SK-N-SH (cell line): ENCODE data around the gene ARL8A. TPM values are rescaled to one million over a fixed set of nuclear protein-coding genes. Genes with fewer than 3 reads are reported as not detected.

Experiments used
- CTCF ChIA-PET: fragments of 300-600, 350-600 bp; formaldehyde crosslinking; extraction: SDS; loops from one replicate; lab custom pipeline; 2021; lab: Yijun Ruan, JAX
- POLR2A ChIA-PET: fragments of 350-600 bp; sonication (Branson Sonifier 250); formaldehyde crosslinking; extraction: SDS; loops from one replicate; lab custom pipeline; 2020; ENCODE audit warnings: antibody characterized with exemption, inconsistent platforms; lab: Yijun Ruan, JAX
- DNase-seq: peaks from one replicate; pipeline ENCODE4 v3.0.0; 2012
- H2AFZ ChIP-seq: fragments of 200-600 bp; sonication (generic); 2 replicates; pipeline ENCODE4 v1.8.1; 2016; ENCODE audit warnings: antibody characterized with exemption, mild to moderate bottlenecking, low read depth
- H3F3A ChIP-seq: fragments of 200-600 bp; sonication (generic); replicated peaks from 2 replicates; pipeline ENCODE3; 2016; ENCODE audit warnings: antibody characterized with exemption, mild to moderate bottlenecking; ENCODE audit not compliant: insufficient read depth
- H3K27ac ChIP-seq, 2 experiments: fragments of 200-500 bp in 1 of 2; fragments of 200-600 bp in 1 of 2; sonication (Bioruptor generic) in 1 of 2; sonication (generic), shearing (Covaris generic) in 1 of 2; 2 replicates each; pipeline versions ENCODE4 v1.5.1 to v1.6.1; 2014 to 2016; ENCODE audit warnings: low read depth in 2 of 2, inconsistent platforms in 1 of 2, low read length in 1 of 2, mild to moderate bottlenecking in 1 of 2, mixed read lengths in 1 of 2
- H3K27me3 ChIP-seq: fragments of 200-600 bp; sonication (generic), shearing (Covaris generic); 2 replicates; pipeline ENCODE4 v1.6.1; 2016; ENCODE audit warnings: mixed run types; ENCODE audit not compliant: insufficient read depth
- H3K36me3 ChIP-seq, 2 experiments: fragments of 200-500 bp in 1 of 2; fragments of 200-600 bp in 1 of 2; sonication (Bioruptor generic) in 1 of 2; sonication (generic) in 1 of 2; replicated peaks in 1 of 2; 2 replicates each; pipeline versions ENCODE3 to v1.5.1; 2014 to 2016; ENCODE audit warnings: low read length in 1 of 2, mild to moderate bottlenecking in 1 of 2; ENCODE audit not compliant: insufficient read depth in 2 of 2, control insufficient read depth in 1 of 2
- H3K4me1 ChIP-seq, 2 experiments: fragments of 200-500 bp in 1 of 2; fragments of 200-600 bp in 1 of 2; sonication (Bioruptor generic) in 1 of 2; sonication (generic), shearing (Covaris generic) in 1 of 2; 2 replicates each; pipeline versions ENCODE4 v1.5.1 to v1.6.1; 2014 to 2016; ENCODE audit warnings: low read depth in 1 of 2, low read length in 1 of 2, mixed run types in 1 of 2; ENCODE audit not compliant: insufficient read depth in 2 of 2, control insufficient read depth in 1 of 2
- H3K4me2 ChIP-seq: fragments of 200-600 bp; sonication (generic), shearing (Covaris generic); 2 replicates; pipeline ENCODE4 v1.6.1; 2017; ENCODE audit warnings: mixed run types
- H3K4me3 ChIP-seq, 2 experiments: fragments of 200-500 bp in 1 of 2; fragments of 200-600 bp in 1 of 2; sonication (Bioruptor generic) in 1 of 2; sonication (generic), shearing (Covaris generic) in 1 of 2; 2 replicates each; pipeline versions ENCODE4 v1.5.1 to v1.8.1; 2014 to 2016; ENCODE audit warnings: low read depth in 2 of 2, inconsistent platforms in 1 of 2, low read length in 1 of 2, mild to moderate bottlenecking in 1 of 2, mixed read lengths in 1 of 2, moderate library complexity in 1 of 2
- H3K79me2 ChIP-seq: fragments of 200-600 bp; sonication (generic); 2 replicates; pipeline ENCODE4 v1.8.1; 2017; ENCODE audit warnings: mild to moderate bottlenecking; ENCODE audit not compliant: insufficient read depth
- H3K9ac ChIP-seq: fragments of 200-600 bp; sonication (generic); 2 replicates; pipeline ENCODE4 v1.6.1; 2017; ENCODE audit warnings: mixed run types
- H3K9me2 ChIP-seq: fragments of 200-600 bp; sonication (generic); 2 replicates; pipeline ENCODE4 v1.6.1; 2017; ENCODE audit warnings: mixed run types
- H3K9me3 ChIP-seq: fragments of 200-600 bp; sonication (generic); 2 replicates; pipeline ENCODE4 v1.6.1; 2017; ENCODE audit warnings: mixed run types, mild to moderate bottlenecking, moderate library complexity
- H4K20me1 ChIP-seq: fragments of 200-600 bp; sonication (generic); 2 replicates; pipeline ENCODE4 v1.6.1; 2017; ENCODE audit warnings: mild to moderate bottlenecking, mixed run types; ENCODE audit not compliant: insufficient read depth
- CTCF ChIP-seq: fragments of 200-600 bp; sonication (generic); IDR thresholded peaks from 2 replicates; pipeline ENCODE4 v1.6.1; 2017; ENCODE audit warnings: antibody characterized with exemption, mild to moderate bottlenecking, moderate library complexity
- FOXJ3 ChIP-seq: sonication (generic); formaldehyde crosslinking; IDR thresholded peaks from 2 replicates; pipeline ENCODE4 v1.5.1; 2020; ENCODE audit warnings: mild to moderate bottlenecking, missing genetic modification reagents
- GABPA ChIP-seq: IDR thresholded peaks from 2 replicates; pipeline ENCODE4 v1.4.0; 2012; ENCODE audit warnings: low read depth, mild to moderate bottlenecking
- GATA2 ChIP-seq: sonication (generic); formaldehyde crosslinking; IDR thresholded peaks from 2 replicates; pipeline ENCODE4 v1.5.0; 2020; ENCODE audit warnings: mild to moderate bottlenecking, missing genetic modification reagents
- JUND ChIP-seq: IDR thresholded peaks from 2 replicates; pipeline ENCODE4 v1.4.0; 2012
- MAX ChIP-seq: IDR thresholded peaks from 2 replicates; pipeline ENCODE4 v1.4.0; 2012; ENCODE audit warnings: low read depth
- MEF2A ChIP-seq: IDR thresholded peaks from 2 replicates; pipeline ENCODE4 v1.4.0; 2012; ENCODE audit warnings: low read depth, borderline replicate concordance
- MXI1 ChIP-seq: IDR thresholded peaks from 2 replicates; pipeline ENCODE4 v1.6.1; 2012; ENCODE audit warnings: mild to moderate bottlenecking, low read depth, low read length, improper control_type of control experiment
- NFIC ChIP-seq: IDR thresholded peaks from 2 replicates; pipeline ENCODE4 v1.4.0; 2012; ENCODE audit warnings: borderline replicate concordance
- NRF1 ChIP-seq: IDR thresholded peaks from 2 replicates; pipeline ENCODE4 v1.6.1; 2012; ENCODE audit warnings: low read depth, mild to moderate bottlenecking, low read length
- POLR2AphosphoS5 ChIP-seq: IDR thresholded peaks from 2 replicates; pipeline ENCODE4 v1.6.1; 2012; ENCODE audit warnings: low read depth, low read length
- RAD21 ChIP-seq: IDR thresholded peaks from 2 replicates; pipeline ENCODE4 v1.6.1; 2012; ENCODE audit warnings: mild to moderate bottlenecking, low read length
- RXRA ChIP-seq: IDR thresholded peaks from 2 replicates; pipeline ENCODE4 v1.4.0; 2012; ENCODE audit warnings: low read depth, mild to moderate bottlenecking, borderline replicate concordance
- SMC3 ChIP-seq: IDR thresholded peaks from 2 replicates; pipeline ENCODE4 v1.6.1; 2012; ENCODE audit warnings: low read depth, low read length, improper control_type of control experiment
- TAF1 ChIP-seq: IDR thresholded peaks from 2 replicates; pipeline ENCODE4 v1.6.1; 2012; ENCODE audit warnings: low read depth, mild to moderate bottlenecking, low read length, moderate library complexity, borderline replicate concordance
- TCF12 ChIP-seq: IDR thresholded peaks from 2 replicates; pipeline ENCODE4 v1.4.0; 2012
- USF1 ChIP-seq: IDR thresholded peaks from 2 replicates; pipeline ENCODE4 v1.4.0; 2012; ENCODE audit warnings: low read depth, borderline replicate concordance
- WGBS: methylation state at CpG from one replicate; pipeline ENCODE4 v1.1.6; 2017; ENCODE audit warnings: low lambda C conversion rate; 5-methylcytosine and 5-hydroxymethylcytosine counted together
- polyA plus RNA-seq, 3 experiments: library from polyadenylated mRNA; depleted of rRNA; stranded (reverse); fragments of >200 nt; gene quantifications; 2 replicates each; pipeline ENCODE4 v1.2.3, GENCODE V29; 2012

ARL8A gene
- polyA plus RNA-seq, 1 of the 3 experiments (the other 2 are of a cell fraction), result 66.9 TPM

- TF ChIP-seq CTCF (peak; percentile 74), MXI1 (no peak), NRF1 (no peak), JUND (no peak), TAF1 (no peak), GATA2 (no peak), RAD21 (peak; percentile 59), SMC3 (peak; percentile 49)
- CTCF ChIA-PET, result interaction anchor here (0.6 to 8.1 kb wide), 39 partner anchors 10 to 530 kb away, joined by 3 to 187 read pairs (median 5); no protein-coding TSS in a partner anchor
- peaks cover 10% of the 10 kb centered on the region; the same call in 1 of the 2 replicates for H3K27me3 ChIP-seq
These were observed 44.7 kb upstream of the ARL8A start for GRCh38 chr1:202189001-202189790.

GRCh38 chr1:202187697-202188407, 43.3 kb upstream of the ARL8A start:
- no peak overlapping the region for H3K4me2 ChIP-seq
- DNase-seq, result no peak
- POLR2A ChIA-PET, result no interaction called here
- H3K79me2 ChIP-seq, result no peaks in the 10 kb centered on the region
- no peaks in the 10 kb centered on the region for H3K36me3 ChIP-seq
- no peaks in the 10 kb centered on the region; the same call in 1 of the 2 replicates for H3K27me3 ChIP-seq
- no peaks in the 10 kb centered on the region for H3F3A ChIP-seq
- H3K4me1 ChIP-seq, result peaks cover 0 to 5% of the 10 kb centered on the region in 2 experiments; a peak in 1 of 4 replicates
- 41% methylated on average over 6 of the region's 8 CpGs for WGBS
- H3K4me3 ChIP-seq, result no peak overlapping the region
- H3K27ac ChIP-seq, result no peak overlapping the region
- H3K9me3 ChIP-seq, result no peaks in the 10 kb centered on the region
- H4K20me1 ChIP-seq, result no peaks in the 10 kb centered on the region
- CTCF ChIA-PET, result interaction anchor here (0.9 to 8.1 kb wide), 13 partner anchors 11 to 532 kb away, joined by 3 to 187 read pairs (median 9); no protein-coding TSS in a partner anchor
- H2AFZ ChIP-seq, result no peak overlapping the region
- H3K9me2 ChIP-seq, result no peaks in the 10 kb centered on the region
- no peak overlapping the region for H3K9ac ChIP-seq
- TF ChIP-seq FOXJ3 (no peak), CTCF (no peak), RXRA (no peak), POLR2AphosphoS5 (no peak), NRF1 (no peak), MXI1 (no peak), GABPA (no peak), MAX (no peak), RAD21 (no peak), TCF12 (no peak), USF1 (no peak), MEF2A (no peak), NFIC (no peak)

More at GRCh38 chr1:202189001-202189790, 44.7 kb upstream of the ARL8A start:
- Histone ChIP-seq H3K36me3 (no peaks in the 10 kb centered on the region), H3K9ac (no peak overlapping the region), H3K79me2 (no peaks in the 10 kb centered on the region), H2AFZ (no peak overlapping the region), H3K4me2 (no peak overlapping the region), H3K4me3 (no peak overlapping the region; a peak in 1 of 4 replicates), H3K4me1 (peaks cover 0 to 15% of the 10 kb centered on the region in 2 experiments; a peak in 1 of 4 replicates), H3K27ac (no peak overlapping the region), H3F3A (no peaks in the 10 kb centered on the region), H3K9me3 (no peaks in the 10 kb centered on the region), H4K20me1 (no peaks in the 10 kb centered on the region), H3K9me2 (no peaks in the 10 kb centered on the region)
- POLR2A ChIA-PET, result no interaction called here
- 65% methylated on average over 16 of the region's 20 CpGs for WGBS
- DNase-seq, result peak; percentile 84
